Measurements from ENCODE around the gene SVIL. TPM values are rescaled to one million over a fixed set of nuclear protein-coding genes. Genes with fewer than 3 reads are reported as not detected.

Gene SVIL

DNA sequence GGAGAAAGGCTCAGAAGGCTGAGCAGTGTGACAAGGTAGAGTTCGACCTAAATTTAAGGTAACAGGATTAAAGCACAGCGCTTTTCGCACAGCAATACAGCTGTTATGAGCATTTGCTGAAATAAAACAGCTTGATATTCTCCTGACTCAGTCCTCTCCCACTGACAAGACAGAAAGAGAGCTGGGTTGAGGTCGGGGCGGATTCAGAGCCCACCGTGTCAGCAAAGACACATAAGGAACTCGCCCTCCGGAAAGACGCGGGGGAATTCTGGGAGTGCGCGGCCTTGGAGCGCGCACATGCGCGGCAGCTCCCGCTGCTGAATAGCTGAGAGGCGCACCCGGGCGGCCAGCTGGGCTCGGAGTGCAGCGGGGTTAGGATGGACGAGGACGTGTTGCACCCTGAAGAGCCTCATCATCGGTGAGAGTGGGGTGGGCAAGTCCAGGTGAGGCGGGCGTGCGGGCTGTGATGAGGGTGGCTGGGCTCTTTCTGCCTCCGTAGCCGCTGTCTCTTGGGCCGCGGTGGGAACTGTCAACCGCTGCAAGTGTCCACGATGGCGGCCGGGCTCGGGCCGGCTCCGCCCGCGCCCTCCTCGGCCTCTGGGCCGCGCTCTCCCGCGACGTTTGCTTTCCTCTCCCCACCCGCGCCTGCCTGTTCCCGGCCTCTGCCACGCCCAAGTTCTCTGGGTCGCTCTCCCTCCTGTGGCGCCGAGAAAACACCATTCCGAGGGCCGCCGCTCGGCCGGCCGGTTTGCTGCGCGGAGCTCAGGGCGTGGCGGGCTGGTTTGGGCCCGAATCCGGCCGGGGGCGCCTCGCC is 225.3 kb downstream of the SVIL start:
- Histone ChIP-seq H3K4me2 (ENCODE audit: low read length) (peak overlapping the region; percentile 92), H3K9me3 (replicated peaks; ENCODE audit: low read length) (no peaks in the 10 kb centered on the region), H3K4me3 (ENCODE audit: low read length) (peak overlapping the region; percentile 95), H3K9ac (ENCODE audit: low read depth, low read length) (peak overlapping the region; percentile 95), H3K27me3 (ENCODE audit: control insufficient read depth, insufficient read depth, low read length) (no peaks in the 10 kb centered on the region), H3K4me1 (ENCODE audit: control insufficient read depth, insufficient read depth, low read length) (peaks cover 24% of the 10 kb centered on the region), H3K36me3 (ENCODE audit: insufficient read depth, low read length) (no peaks in the 10 kb centered on the region)

DNA sequence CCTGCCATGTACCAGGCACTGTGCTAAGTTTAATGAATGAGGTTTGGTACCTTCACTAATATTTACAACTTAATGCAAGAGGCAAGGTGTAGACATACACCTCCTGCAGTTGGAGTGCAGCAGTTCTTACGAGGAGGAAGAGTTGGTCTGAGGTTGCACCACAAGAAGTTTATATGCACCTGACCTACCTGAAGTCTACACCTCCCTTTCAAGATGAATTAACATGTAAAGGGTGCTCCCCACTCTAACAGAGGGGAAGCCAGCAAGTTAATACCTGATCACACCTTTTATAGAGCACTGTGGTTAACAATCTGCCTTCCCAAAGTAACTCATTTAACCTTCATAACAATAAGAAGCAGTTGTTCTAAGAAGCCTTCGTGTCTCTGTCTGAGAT is 225.9 kb downstream of the SVIL start:
- H3K4me3 ChIP-seq (ENCODE audit: low read length), result peak overlapping the region; percentile 95
- peak overlapping the region; percentile 95 for H3K9ac ChIP-seq (ENCODE audit: low read depth, low read length)

More for the DNA sequence above, 225.9 kb downstream of the SVIL start:
- Histone ChIP-seq H3K27me3 (ENCODE audit: control insufficient read depth, insufficient read depth, low read length) (no peaks in the 10 kb centered on the region), H3K9me3 (replicated peaks; ENCODE audit: low read length) (no peaks in the 10 kb centered on the region), H3K4me1 (ENCODE audit: control insufficient read depth, insufficient read depth, low read length) (peaks cover 24% of the 10 kb centered on the region), H3K36me3 (ENCODE audit: insufficient read depth, low read length) (no peaks in the 10 kb centered on the region), H3K4me2 (ENCODE audit: low read length) (peak overlapping the region; percentile 92)

Small RNA genes lying within 50 kb of the gene (small RNA-seq; reads per million reads assigned to genes)
- gene MIR604 (not detected), gene MIR938 (not detected), gene RF00105 (not detected)
